Stimulated activated CD4-positive, alpha-beta T cell treated with anti-CD3 and anti-CD28 coated beads, Interleukin-4, amount 100 ng/mL, for 4 hours (primary cell): ENCODE data around the gene TBX5.

ENCODE experiments used
- DNase-seq, 2 experiments: peaks; one replicate each; pipeline ENCODE4 v3.0.0-alpha.2; 2020

The TBX5 gene

DNA sequence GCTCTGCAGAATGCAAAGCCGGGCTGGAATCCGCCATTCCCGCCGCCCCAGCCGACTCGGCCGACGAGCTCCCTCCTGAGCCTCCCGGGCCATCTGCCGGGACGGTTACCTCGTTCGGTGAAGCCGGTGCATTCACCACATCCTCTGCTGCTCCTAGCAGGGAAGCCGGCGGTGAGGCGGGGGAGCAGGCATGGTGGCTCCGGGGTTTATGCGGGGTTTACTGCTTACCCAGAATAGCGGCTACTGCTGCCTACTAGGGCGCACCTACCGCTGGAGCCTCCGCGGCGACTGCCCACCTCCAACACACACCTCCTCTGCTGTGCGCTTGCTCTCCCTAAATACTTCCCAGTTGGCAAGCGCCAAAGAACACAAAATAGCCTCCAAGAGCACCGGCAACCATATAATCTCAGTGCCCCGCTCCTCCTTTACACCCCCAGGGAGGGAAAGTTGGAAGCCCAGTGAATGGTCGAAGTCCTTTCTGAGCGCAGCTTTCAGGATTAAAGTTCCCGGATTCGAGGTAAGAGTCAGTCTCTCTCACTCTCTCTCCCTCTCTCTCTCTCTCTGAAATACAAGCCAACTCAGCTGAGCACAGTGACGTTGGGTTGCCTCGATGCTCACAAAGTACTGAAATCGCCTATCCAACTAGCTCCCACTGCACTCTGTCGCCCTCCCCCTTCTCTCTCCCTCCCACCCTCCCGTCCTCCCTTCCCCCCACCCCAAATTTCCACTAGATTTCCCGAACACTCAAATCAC, at the start of gene TBX5:
TSS of gene TBX5 (minus strand) at position 626 of the 753 bp plus-strand sequence. CDS start 2,246 bp downstream, outside the sequence.
- no peak for DNase-seq

DNA sequence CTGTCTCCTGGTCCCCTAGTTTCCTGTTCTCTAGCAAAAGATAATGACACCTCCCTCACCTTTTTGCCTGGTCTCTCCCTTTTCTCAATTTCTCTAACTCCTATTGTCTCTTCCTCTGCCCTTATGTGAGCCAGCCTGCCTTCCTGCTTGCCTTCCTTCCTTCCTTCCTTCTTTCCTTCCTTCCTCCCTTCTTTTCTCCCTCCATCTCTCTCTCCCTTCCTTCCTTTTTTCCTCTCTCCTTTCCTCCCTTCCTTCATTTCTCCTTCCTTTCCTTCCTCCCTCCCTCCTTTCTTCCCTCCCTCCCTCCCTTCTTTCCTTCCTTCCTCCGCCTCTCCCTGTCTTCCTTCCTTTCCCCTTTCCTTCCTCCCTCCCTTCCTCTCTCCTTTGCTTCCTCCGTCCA, 45.7 kb upstream of the TBX5 start:
- DNase-seq = no peak

DNA sequence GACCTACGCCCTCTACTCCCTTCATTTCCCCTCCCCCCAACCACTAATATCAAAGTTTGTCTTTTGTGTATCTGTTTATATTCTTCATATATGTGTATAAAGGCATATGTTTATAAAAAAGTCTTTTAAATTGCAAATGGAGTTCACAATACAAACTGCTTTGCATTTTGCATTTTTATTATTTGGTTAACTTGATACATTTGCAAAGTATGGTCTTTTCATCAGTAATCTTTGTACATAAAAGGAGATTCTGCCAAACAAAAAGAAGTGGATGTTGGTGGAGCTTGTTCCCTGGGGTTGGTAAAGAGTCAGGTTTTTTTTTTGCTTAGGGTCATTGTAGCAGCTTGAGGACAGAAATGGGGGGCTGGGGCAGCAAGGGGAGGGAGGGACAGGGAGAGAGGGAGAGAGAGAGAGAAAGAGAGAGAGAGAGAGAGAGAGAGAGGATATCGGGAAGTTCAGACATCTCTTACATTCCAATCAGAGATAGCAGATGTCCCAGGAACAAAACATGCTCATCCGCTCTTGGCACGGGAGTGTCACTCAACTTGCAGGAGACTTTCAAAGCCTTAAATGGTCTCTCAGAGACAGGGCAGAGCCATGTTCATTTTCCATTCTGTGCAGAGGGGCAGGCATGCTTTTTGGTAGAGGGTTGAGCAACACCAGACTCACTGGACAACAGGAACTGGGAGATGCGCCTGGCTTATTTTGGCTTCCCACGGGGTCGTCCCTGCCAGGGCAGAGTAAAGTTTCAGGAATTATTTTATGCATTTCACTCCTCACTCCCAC, 44.8 kb upstream of the TBX5 start:
- no peak for DNase-seq

DNA sequence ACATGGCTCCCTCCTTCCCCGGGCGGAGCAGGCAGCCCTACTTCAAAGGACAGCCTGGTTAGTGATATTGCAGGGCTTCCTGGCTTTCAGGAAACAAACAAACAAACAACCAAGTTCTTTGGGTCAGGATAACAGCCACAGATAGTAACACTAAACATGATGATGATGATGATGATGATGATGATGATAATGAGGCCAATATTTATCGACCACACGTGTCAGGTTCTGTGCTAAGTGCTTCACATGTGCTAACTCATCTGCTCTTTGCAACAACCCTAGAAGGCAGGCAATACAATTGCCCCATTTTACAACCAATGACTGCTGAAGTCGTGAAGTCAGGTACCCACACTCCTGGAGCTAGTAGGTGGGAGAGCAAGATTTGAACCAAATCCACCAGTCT, 44.1 kb upstream of the TBX5 start:
- no peak for DNase-seq

DNA sequence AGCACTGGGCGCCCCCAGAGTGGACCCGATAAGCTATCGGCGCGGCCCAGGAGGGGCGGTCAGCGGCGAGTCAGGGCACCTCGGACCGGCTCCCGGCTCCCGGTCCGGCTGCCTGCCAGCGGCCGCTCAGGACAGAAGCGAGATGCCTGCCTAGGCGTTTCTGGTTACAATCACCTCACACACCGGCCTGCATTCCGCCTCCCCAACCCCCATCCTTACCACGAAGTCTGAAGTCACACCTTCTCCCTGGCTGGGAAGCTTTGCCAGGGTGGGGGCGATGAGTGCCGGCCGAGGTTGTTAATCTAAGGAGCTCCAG, 42.6 kb upstream of the TBX5 start:
- no peak for DNase-seq

DNA sequence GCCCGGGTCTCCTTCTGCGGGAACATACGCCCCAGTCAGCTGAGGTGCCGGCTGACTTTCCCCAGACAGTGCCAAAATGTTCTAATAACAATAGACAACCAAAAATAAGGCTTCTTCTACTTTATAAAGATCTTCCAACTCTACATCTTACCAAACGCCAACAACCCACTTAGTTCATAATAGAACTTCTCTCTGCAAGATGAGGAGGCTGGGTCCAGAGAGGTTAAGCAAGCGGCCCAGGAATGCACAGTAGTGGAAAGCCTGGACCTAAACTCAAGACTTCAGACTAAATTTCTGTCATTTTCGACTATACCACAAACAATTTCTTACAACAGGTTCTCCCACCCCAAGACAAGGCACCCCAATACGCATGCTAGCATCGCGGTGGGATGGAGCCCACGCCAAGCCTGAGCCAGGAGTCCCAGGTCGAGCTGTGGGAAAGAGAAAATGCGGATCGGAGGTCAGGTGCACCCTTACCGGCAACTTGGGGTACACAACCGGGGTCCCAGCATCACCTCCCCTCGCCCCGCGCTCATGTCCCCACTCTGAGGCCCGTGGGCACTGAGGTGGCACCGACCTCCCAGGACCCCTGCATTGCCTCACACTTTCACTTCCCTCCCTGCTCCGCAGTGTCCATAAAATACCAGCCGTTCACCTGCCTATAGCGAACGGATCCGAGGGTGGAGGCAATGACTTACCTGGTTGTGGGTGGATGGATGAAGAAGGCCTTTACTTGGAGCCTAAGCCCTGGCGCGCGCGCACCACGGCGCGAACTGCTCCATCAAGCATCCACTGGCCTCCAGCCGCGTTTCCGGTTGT, 42.1 kb upstream of the TBX5 start:
- no peak for DNase-seq

DNA sequence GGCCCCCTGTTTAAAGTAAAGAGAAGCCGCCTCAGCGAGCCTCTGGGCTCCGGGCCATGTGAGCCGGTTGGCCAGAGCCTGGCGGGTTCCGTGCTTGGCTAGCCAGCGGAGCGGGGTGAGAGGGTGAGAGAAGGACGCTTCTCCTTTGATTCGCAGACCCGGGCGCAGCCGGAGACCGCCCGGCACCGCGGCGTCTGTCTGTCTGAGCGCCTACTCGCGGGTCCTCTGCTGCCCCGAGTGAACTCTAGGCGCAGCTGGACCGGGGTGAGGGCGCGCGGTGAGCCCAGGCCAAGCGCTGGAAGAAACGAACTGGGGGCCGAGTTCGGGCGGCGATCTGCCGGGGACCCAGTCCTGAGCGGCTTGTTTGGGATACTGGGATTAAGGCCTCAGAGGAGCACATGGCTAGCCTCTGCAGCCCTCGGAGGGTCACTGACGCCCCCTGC, 41.4 kb upstream of the TBX5 start:
- DNase-seq = no peak

DNA sequence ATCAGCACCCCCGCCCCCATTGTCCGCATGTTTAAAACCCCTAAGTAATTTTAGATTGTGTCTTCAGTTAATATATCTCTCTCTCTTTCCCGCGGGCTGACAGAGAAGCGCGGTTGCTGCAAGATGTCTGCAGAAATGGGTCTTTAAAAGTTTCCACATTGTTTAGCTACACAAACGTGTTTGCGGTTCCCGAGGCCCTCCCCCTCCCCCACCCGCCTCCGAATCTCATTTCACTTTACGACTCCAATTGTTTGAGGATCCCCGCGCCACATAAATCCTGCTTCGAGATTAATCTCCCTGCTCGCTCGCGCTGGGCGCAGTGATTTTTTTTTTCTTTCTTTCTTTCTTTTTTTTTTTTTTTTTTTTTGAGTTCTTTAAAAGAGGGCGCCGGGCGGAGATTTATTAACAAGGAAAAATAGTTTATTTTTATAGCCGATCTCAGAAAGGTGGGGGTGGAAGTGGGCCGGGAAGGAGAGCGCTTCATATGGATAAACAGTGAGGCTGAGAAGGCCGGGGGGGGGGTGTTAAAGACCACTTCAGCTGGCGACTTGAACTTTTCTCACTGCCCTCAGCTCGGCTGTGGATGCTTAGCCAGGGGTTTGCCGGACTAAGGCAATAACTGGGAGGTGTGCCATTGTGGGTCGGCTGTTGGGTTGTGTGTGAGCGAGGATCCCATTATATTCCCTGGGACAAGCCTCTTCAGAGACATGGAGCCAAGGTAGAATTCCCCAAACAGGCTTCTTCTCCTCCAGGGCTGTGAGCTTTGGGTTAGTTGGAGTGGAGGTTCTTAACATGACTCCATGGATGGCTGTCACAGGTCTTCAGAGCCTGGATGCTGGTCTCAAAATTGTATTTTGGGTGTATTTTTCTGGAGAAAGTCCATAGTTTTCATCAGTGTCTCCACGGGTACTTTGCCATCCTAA, 39.7 kb upstream of the TBX5 start:
- no peak for DNase-seq

DNA sequence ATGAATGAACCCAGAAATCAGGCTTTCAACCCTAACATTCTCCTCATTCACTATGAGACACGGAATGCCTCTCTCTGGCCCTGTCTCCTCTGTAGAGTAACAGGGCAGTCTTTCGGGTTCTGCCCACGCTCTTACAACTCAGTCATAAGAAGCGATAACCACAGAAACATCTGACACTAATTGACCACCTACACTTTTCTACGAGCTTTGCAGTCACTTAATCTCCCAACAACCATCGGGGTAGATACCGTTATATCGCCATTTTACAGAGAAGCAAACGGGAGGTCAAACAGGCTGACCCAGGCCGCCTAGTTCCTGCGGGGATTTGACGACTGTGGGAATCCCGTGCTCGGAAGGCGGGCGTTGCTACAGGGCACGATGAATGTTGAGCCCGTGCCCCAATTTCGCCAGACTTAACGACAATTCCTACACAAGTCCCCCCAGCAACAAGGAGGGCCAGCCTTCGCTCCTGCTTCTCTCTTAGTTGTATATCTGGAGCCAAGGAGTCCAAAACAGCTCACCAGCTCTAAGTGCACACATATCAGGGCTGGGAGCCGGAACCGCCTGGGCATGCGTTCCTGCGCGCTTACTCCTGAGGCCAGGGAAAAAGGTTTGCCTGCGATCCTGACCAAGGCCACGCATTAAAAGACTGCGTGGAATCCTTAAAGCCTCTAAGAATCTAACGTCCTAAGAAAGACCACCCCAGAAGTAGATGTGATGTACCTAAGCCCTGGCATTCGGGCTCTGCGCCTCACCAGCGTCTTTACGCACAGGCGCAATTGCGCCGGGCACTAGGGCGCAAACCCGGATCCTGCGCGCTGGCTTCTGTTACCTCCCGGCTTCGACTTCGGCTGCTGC, 38.7 kb upstream of the TBX5 start:
- no peak for DNase-seq

DNA sequence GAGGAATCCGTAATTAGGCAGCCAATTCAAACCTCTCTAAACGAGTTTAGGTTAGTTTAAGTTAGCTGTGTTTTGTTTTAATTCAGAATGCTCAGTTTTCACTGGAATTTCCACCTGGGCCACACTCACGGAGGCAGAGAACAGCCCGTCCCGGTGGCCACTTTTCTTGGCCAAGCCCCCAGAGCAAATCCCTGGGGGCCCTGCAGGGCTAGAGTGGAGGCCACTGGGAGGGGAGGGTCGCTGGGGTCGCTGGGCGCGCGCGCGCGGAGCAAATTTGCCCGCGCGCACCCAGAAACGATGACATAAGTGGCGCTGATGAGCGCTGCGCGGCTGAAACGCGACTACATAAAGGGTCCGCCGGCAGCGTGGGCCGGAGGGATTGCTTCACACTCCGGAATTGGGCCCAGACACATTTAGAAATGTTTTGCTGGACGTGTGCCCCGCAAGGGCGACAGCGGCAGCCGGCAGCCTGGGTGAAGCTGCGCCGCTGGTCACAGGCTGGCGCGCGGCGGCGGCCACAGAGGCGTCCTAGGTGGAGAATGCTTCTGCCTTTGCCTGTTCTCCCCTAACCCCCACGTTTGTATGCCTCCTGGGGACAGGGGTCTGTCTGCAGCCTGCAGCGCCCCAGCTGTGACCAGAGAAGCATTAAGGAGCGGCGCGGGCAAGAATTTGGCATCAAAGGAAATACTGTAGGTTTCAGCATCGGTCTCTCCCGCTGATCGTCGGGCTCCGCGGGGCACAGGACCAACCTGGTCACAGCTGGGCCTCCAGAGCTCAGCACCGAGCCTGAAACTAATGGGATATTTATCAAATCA, 37.9 kb upstream of the TBX5 start:
- no peak for DNase-seq

DNA sequence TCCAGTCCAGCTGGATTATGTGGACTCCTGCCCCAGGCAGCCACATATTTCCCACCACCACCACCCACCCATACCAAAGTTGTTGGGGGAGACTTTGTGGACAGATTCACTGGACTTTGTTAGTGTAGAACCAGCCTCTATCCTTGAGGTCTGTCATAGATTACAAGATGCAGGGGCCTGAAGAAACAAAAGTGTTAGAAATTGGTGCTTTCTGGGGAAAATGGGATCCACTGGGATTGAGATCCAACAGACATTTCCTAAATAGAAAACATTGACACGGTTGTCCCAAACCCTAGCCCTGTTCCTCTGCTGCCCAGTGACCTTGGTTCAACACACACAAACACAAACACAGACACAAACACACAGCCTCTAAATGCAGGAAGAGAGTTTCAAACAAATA, 36.6 kb upstream of the TBX5 start:
- DNase-seq = no peak

DNA sequence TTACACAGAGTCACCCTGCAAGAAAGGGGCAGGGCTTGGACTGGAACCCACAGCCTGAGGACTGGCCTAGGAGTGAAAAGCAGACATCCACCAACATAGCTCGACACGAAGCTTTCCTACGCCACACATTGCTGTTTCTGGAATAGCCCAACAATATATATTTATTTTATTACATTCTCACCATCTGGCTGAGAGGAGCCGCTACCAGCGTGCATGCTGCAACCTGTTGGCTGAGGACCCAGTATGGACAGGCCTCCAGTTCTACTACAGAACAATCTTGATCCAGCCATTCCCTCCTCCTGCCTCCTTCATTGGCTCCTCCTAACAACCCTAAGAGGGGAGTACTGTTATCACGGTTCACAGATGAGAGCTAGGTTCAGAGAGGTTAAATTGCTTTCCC, 35.6 kb upstream of the TBX5 start:
- DNase-seq = no peak

DNA sequence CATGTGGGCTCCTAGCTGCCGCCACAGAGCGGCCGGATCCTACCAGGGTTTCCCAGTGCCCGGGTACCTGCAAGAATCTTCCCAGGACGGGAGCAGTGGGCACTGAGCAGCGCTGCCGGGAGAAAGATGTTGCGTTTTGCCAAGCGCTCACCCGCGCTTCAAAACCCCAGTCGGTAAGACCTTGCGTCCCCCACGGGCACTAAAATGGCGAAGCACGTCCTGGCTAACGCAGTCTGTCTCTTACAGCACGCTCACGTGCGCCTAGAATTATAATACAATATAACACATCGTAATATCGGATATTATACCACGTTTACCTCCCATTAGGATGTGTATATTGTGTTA, 35.1 kb upstream of the TBX5 start:
- DNase-seq = no peak

DNA sequence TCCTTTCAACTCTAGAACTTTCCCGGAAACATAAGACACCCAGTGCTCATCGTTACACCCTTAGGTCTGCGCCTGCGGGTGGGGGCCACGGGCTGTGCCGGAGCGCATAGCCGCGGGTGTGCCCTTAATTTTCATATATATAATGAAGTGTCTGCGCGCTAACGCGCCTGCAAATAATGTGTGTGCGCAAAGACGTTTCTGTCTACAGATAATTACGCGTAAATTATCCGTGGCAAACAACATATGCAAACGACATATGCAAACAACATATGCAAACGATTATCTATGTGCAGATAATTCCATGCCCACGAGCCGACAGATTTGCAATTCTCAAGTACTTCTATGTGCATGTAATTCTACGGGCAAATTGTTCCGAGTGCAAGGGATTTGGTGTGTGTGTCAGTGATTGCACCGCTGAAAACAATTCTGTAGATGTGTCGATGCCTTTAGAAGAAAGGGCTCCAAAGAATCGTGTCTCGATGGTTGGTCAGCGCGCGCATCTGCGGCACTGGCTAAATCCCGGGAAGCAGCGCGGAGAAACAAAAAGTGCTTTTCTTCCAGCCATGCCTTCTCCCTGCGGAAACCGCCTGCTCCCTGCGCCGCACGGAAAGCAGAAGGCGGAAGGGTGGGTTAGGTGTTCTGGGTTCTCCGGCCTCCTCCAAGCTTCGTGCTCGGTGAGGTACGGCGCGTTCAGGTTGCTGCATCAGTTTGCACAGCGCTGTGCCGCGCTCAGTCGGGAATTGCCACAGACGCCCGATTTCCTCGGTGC, 34.5 kb upstream of the TBX5 start:
- DNase-seq = no peak

DNA sequence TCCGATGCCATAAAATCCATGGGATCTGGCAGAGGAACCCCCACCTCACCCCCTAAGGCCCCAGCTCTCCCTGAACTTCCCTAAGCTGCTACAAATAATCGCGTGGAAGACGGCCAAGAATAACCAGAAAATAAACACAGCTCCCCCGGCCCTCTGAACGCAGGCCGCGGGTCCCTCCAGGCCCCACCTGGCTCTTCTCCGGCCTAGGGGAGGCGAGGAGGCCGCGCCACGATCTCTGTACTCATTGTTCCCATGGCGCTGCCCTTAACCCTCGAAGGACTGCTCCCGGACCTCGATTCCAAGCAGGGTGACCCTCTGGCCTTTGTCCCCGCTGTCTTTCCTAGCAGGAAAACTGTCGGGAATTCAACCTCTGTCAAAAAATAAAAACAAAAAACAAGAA, 33.9 kb upstream of the TBX5 start:
- no peak for DNase-seq

DNA sequence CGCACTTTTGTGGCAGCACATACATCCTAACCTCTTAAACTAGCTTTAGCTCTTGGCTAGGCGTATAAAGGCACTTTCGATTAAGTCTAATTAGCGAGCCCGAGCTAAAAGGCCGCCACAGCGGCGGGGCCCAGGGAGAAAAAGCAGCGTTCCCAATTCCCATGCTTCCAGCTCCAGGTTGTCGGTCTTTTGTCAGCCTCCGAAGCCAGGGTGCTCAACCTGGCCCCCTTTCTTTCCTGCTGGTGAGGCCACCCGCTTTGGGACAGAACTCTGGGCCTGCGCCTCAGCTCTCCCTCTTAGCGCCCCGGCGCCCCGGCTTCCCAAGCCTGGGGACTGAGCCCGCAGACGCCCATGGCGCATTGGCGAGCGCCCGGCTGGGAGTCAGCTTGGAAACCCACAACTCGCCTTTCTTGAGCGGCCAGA, 33.3 kb upstream of the TBX5 start:
- DNase-seq = no peak

DNA sequence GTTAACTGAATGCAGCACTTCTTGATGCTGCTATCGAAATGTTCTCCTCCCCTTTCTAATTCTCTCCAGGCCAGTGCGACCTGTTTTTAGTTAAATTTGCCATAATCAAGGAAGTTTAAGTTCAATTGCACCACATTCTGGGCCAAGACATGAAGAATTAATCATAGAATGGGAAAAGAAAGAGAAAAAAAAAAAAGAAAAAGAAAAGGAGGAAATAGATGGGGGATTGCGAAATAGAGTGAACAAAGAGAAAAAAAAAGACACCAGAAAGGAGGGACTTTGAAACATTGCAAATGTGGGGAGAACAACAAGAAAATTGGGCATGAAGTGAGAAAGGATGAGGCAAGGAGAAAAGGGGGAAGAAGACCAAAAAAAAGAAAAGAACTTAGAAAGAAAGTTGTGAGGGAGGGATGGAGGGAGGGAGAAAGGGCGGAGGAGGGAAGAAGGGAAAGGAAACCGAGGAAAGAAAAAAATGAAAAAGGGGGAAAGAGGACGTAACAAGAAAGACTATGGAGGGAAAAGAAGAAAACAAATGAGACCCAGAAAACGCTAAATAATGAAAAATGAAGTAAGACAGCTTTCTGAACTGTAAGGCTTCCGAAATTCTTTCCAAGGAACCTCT, 32.8 kb upstream of the TBX5 start:
- DNase-seq = no peak

DNA sequence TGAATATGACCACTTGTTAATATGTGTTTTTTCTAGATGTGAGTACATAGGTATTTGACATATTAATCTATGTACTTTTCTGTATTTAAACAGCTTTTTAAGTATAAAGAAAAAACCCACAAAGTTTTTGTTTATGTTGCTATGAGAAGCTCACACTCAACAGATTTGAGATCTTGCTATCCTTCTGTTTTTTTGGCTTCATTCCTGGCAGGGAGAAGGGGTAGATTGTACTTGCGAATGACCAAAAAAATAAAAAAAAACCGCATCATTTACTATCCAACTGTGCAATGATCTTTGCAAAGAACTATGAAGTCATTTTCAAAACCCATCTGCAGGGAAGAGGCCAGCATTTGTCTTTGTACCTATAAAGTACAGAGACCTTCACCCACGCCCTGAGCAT, 28.4 kb upstream of the TBX5 start:
- DNase-seq = no peak

DNA sequence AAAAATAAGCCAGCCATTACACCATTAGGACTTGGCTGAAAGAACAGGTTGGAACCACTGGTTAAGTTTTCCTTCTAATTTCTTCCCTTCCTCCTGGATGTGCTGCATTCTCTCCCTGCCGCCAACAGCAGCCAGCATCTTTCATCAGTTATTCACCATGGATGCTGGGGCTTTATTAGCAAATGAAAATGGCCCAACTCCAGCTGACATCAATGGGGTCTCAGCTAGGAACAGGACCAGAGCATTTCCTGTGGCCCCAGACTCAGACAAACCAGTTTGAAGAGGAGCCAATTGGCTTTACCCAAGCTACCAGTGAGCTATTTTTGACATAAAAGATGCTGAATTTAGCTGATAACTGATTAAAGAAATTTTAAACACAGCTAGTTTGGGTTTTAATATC, 26.0 kb upstream of the TBX5 start:
- DNase-seq = no peak

DNA sequence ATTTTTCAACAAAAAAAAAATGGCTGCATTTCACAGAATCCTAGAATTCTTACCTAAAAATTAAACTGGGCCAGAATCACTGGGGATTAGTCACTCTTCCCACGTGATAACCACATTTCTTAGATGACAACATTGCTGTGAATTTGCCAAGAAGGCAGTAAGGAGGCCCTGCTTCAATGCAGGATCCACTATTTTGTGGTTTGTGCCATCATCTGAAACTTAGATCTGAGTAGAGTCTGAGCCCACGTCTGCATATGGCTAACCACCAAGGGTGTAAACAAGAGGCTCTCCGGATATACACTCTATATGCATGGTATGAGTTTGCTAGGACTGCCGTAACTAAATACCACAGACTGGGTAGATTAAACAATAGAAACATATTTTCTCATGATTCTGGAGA, 24.4 kb upstream of the TBX5 start:
- DNase-seq = no peak
